ENCODE results near the gene VIL1.

The VIL1 gene

DNA sequence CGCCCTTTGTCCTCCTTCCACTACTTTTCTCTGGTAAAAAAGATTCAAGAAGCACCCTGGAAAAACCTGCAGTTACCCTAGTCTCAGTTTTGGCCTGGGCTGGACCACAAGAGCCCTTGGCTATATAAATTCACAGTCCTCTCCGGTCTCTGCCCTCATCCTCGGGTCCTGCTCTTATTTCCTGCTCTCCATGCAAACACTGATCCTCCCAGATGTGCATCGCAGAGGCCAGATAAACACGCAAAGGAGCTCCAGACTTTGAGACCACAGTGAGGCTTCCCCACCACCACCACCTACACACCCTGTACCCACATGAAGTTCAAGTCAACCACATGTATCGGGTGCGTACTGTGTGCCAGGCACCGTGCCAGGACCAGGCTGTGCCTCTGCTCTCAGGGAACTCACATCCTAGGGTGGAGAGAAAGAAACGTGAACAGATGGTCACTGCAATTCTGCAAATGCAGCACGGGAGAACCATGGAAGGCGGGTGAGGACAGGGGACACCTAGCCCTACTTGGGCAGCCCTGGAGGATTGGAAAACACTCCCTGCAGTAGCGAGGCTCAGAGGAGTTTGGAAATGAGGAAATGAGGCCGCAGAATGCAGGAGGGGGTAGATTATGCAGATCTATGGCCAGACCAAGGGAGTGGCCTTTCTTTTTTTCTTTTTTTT lies 11.8 kb upstream of the VIL1 start:
- peak; percentile 82 for DNase-seq

DNA sequence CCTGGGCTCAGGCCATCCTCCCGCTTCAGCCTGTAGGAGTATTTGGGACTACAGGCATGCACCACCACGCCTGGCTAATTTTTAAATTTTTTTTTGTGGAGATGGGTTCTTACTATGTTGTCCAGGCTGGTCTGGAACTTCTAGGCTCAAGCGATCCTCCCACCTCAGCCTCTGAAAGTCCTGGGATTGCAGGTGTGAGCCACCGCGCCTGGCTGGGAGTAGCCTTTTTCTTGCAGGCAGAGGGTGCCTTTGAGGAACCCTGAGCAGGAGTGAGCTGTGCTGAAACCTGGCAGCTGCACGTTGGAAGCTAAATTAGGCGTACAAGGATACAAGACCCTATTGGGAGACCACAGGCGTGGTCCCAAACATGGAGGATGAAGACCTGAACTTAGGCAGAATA lies 11.2 kb upstream of the VIL1 start:
- no peak for DNase-seq

DNA sequence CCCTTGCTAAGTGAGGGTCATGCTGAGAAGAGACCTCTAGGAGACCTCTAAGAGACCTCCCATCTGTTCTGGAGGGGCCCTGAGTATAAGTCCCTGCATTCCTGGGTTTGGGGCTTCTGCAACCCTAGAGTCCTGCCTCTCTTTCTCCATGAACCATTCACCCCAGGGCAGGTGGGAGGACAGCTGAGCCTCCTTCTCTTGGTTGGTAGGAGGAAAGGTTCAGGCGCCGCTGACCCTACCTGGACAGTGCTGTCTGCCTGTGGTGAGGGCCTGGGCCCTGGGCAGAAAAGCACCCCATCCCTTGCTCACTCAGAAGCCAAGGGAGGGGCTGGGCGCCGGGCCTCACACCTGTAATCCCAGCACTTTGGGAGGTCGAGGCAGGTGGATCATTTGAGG lies 604 bp upstream of the VIL1 start:
- DNase-seq: no peak

DNA sequence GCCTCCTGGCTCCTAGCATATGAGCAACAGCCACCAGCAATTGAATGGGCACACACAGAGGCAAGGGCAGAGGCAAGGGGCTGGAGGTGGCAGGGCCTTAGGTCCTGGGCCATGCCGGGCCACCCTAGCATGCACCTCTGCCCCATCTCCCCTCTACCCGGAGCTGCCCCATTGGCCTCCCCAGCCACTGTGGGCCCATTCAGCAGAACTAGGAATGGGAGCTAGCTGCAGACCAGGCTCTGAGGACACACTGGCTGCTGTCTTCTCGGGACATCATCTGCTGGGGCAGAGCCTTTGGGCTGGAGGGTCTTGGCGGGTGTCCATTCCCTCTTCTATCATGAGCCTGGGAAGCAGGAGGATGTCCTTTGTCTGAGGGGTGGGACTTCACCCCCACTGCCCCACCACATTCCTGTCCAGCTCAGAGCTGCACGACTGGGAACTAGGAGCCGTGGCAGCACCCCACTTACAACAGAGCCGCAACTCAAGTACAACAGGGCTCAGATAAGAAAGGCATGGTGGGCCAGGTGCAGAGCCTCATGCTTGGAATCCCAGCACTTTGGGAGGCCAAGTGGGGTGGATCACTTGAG lies 800 bp downstream of the VIL1 start:
- no peak for DNase-seq

DNA sequence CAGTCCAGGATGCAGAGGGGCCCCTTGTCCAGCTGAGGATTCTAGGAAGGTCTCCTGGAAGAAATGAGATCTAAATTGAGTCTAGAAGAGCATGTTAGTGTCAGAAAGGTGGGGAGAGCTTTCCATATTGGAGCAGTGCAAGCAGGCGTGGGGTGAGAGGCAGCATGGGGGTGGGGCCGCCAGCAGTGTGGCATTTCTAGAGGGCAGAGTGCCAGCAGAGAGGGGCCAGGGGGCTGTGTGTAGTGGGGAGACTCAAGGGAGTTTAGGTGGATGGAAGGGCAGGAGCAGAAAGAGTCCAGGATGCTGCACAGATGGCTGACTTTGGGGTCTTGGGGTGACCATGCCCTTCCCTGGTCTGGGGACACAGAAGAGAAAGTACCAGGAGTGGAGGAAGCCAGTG lies 2.1 kb downstream of the VIL1 start:
- no peak for DNase-seq

DNA sequence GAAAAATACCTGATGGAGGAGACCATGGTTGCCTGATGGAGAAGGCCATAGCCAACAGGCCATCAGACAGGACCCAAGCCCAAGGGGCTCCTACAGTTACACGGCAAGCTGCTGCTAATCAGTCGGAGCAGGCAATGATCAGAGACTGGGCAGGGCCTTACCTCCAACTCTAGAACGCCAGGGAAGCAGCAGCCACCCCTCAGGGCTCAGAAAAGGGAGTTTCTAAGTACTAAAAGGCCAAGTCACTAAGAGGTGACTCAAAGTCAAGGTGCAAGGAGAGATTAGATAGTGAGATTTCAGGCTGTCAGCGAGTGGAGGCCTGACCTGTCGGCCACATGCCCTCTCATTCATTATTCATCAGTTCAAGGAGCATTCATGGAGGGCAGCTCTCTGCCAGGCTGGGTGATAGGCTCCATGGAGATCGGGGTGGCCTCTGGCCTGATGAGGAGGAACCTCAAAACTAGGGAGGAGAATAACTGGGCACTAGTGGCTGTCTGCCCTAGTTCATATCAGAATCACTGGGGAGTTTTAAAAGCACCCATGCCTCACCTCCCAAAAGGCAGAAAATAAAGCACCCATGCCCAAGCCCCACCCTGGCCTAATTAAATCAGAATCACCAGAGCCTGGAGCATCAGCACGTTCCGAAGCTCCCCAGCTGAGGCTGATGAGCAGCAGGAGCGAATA lies 3.6 kb downstream of the VIL1 start:
- no peak for DNase-seq

DNA sequence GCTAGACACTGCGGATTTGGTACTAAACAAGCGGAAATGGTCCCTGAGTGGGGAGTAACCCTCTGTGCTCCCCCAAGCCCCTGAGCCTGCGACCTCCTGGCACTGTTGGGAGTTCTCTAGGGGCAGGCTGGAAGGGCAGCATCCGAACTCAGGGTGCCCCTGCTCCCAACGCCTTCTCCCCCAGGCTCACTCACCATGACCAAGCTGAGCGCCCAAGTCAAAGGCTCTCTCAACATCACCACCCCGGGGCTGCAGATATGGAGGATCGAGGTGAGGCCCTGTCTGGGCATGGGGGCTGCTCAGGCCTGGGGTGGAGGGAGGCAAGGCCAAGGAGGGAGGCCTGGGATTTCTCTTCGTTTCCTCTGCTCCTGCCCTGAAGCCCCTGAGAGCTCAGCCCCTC lies 4.7 kb downstream of the VIL1 start:
- DNase-seq: no peak

DNA sequence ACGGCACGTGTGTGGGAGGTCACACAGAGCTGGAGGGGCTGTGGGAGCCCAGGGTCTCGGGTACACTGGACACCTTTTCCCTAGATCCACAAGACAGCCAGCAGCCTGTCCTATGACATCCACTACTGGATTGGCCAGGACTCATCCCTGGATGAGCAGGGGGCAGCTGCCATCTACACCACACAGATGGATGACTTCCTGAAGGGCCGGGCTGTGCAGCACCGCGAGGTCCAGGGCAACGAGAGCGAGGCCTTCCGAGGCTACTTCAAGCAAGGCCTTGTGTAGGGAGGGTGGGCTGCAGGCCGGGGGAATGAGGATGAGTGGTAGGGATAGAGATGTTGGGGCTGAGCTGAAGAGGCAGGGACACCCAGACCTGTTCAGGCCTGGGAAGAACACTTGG lies 6.6 kb downstream of the VIL1 start:
- no peak for DNase-seq

DNA sequence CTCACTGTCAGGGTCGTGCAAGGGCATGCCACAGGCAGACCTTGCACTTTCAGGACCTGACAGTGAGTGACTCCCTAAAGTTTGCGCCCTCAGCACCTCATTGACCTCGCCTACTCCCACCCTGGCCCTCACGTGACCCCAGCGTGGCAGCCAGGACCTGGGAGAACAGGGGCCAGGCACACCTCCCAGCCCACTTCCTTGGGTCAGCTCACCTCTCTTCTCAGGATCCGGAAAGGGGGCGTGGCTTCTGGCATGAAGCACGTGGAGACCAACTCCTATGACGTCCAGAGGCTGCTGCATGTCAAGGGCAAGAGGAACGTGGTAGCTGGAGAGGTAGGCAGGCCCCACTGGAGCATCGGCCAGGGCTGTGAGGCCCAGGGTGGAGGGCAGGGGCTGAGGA lies 8.8 kb downstream of the VIL1 start:
- DNase-seq: no peak

DNA sequence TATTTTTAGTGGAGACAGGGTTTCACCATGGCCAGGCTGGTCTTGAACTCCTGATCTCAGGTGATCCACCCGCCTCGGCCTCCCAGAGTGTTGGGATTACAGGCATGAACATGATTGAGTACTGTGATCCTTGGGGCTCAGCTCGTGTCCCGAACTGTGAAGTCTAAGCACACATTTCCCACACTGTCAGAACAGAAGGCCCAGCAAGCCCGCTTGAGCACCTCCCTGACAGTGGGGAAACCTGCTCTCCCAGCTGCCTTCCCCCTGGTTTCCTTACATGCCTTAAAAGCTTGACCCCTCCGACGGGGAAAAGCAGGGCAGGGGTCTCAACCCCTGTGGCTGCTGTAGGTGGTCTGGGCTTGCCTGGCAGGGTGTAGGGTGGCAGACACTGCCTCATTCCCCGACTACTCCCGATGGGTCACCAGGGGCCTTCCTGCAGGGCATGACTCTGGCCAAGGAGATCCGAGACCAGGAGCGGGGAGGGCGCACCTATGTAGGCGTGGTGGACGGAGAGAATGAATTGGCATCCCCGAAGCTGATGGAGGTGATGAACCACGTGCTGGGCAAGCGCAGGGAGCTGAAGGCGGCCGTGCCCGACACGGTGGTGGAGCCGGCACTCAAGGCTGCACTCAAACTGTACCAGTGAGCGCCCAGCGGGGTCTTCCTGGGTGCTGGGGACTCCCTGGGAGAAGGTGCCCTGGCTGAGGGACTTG lies 10.1 kb downstream of the VIL1 start:
- no peak for DNase-seq

DNA sequence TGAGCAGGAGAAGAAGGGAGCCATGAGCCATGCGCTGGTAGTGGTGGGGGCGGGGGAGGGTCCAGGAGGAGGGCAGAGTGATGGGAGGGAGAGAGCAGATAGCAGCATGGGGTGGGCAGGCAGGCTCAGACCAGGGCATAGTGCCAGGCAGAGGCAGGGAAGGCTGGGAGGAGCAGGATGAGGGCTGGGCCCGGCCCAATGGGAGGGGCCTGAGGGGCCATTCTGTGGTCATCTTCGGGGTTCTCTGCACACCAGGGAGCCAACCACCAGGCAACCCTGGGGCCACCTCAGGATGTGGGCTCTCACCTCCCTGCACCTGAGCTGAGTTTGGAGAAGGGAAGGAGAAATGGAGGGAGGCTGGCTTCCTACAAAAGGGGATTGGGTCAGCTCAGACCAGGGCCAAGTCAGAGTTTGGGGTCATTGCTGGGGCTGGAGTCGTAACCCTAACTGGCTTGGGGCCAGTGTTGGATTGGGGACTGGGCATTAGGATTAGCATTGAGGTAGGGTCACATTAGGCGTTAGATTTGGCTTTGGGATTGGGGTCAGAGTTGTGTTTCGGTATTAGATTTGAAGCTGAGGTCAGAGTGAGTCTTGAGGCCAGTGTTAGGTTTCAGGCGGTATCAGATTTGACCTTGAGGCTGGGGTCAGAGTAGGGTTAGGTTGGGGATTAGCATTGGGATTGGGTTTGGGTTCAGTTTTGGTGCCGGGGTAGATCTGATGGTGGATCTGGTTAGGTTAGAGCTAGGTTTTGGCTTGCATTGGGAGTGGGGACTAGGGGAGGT lies 11.2 kb downstream of the VIL1 start:
- DNase-seq: no peak

DNA sequence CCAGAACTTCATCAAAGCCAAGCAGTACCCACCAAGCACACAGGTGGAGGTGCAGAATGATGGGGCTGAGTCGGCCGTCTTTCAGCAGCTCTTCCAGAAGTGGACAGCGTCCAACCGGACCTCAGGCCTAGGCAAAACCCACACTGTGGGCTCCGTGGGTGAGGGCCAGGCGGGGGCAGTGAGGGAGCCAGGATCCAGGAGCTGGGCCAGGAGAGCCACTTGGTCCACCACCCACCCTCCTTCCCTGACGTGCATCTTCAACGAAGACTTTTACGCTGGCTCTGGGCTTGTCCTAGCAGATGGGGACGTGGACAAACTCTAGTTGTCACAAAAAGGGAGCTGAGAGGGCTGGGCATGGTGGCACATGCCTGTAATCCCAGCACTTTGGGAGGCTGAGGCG lies 11.8 kb downstream of the VIL1 start:
- no peak for DNase-seq

DNA sequence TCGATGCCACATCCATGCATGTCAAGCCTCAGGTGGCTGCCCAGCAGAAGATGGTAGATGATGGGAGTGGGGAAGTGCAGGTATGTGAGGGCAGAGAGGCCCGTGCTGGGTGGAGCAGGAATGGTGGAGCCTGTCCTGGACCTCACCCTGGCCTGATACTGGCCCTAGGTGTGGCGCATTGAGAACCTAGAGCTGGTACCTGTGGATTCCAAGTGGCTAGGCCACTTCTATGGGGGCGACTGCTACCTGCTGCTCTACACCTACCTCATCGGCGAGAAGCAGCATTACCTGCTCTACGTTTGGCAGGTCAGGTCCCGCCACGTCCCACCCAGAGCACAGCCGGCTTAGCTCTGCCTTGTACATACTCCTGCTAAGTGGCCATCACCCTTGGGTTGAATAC lies 13.0 kb downstream of the VIL1 start:
- DNase-seq: no peak

DNA sequence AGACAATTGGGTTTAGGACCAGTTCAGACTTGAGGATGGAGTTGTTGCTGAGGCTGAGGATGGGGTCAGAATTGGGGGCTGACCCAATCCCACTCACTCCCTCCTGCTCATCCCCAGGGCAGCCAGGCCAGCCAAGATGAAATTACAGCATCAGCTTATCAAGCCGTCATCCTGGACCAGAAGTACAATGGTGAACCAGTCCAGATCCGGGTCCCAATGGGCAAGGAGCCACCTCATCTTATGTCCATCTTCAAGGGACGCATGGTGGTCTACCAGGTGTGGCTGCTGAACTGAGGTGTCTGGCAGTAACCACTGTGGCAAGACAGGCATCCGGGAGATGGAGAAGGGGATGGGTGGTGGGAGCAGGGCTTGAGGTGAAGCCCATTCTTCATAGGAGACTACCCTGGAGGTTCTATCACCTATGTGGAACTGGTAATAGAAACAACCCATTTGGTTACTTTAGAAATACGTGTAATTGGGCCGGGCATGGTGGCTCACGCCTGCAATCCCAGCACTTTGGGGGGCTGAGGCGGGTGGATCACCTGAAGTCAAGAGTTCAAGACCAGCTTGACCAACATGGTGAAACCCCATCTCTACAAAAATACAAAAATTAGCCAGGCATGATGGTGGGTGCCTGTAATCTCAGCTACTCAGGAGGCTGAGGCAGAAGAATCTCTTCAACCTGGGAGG lies 13.9 kb downstream of the VIL1 start:
- DNase-seq: no peak

DNA sequence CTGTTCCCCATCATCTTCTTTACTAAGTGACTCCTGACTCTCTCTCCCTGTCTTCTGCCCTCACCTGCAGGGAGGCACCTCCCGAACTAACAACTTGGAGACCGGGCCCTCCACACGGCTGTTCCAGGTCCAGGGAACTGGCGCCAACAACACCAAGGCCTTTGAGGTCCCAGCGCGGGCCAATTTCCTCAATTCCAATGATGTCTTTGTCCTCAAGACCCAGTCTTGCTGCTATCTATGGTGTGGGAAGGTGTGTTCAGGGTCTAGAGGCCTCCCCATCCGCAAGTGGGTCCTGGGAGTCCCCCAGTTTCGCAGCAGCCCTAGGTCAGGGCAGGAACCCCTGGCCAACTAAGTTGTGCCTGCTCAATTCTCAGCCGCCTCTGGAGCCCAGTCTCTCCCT lies 15.5 kb downstream of the VIL1 start:
- DNase-seq: no peak

DNA sequence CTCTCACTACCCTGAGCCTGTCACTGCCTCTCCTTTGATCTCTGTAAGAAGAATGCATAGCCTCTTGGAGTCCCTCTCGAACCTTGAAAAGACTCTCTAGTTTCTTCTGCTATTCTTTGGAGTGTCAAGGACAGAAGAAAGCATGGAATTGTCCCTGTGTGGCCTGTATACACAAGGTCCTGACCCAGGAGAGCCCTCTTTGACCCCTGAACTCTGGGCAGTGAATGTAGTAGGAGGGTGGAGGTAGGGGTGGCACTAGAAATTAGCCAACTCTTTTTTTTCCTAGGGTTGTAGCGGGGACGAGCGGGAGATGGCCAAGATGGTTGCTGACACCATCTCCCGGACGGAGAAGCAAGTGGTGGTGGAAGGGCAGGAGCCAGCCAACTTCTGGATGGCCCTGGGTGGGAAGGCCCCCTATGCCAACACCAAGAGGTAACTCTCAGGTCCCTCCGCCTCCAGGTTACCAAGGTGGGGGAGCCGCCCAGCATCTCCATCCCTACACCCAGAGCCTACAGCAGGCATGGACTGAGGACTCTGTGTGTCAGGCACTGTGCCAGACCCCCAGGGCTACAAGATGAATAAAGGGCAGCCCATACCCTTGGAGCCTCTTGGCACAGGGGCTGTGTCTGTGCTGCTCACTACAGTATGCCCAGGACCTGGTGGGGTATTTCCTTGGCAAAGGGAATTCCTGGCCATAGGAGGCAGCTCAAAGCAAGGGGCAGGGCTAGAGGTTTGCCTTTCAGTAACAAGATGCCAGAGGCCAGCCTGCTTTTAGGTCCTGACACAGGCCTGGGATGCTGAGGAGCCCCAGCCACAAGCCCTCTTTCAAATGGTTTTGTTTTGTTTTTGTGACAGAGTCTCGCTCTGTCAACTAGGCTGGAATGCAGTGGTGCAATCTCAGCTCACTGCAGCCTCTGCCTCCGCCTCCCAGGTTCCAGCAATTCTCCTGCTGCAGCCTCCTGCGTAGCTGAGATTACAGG lies 16.4 kb downstream of the VIL1 start:
- no peak for DNase-seq

DNA sequence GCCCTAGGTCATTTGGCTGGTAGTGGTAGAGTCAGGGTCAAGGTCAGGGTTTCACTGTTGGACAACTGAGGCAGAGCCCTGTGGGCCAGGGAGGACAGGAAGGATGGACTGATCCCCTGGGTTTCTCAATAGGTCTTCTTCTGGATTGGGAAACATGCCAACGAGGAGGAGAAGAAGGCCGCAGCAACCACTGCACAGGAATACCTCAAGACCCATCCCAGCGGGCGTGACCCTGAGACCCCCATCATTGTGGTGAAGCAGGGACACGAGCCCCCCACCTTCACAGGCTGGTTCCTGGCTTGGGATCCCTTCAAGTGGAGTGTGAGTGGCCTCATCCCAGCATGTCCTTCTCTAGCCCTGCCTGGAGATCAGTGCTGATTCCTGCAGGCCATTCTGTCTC lies 18.1 kb downstream of the VIL1 start:
- no peak for DNase-seq

DNA sequence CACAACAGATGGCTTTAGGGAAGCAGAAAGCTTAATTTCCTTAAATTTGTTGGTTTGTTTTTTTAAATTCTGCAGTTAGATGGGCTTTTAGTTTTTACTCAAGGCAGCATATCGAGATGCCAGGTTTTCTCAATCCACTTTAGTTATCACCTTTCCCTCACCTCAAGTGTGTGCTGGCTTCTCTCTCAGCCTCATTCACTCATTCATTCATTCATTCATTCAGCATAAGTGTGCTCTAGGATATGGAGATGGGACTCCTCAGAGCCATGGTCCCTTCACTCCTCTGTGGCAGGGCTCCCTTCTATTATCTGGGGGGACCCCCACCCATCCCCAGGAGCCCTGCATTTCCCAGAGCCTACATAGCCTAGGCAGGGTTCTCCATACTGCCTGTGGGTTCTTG lies 19.0 kb downstream of the VIL1 start:
- DNase-seq: no peak

DNA sequence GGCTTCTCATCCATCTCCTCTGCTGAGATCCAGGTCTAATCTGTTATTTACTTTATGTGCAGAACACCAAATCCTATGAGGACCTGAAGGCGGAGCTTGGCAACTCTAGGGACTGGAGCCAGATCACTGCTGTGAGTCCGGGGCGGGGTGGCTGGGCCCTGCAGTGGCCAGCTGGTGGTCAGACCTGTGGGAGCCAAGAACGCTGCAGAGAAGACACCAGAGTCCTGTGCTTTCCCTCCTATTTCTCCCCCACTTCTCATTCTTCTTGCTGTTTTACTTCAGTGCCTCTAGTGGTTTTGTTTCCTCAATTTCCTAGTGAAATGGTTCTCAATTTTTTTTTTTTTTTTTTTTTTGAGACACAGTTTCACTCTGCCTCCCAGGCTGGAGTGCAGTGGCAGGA lies 19.7 kb downstream of the VIL1 start:
- no peak for DNase-seq

DNA sequence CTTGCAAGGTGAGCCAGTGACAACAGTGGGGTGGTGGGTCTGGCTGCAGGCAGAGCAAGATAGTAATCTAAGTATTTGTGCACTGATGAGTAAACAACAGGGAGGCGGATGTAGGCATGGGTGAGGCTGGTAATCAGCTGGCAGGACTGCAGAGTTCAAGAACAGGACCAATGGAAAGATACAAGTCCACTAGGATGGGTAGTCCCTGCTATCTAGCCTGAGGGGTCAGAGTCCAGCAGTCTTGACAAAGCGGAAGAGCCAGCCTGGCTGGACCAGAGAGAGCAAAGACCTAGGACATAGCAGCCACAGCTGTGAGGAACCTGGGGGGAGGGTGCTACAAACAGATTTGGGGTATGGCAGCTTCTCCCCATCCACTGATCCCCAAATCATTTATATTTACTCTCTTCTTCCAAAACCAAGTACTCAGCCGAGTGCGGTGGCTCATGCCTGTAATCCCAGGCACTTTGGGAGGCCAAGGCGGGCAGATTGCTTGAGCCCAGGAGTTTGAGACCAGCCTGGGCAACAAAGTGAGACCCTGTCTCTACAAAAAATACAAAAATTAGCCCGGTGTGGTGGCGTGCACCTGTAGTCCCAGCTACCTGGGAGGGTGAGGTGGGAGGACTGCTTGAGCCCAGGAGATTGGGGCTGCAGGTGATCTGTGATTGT lies 25.9 kb downstream of the VIL1 start:
- DNase-seq: no peak

DNA sequence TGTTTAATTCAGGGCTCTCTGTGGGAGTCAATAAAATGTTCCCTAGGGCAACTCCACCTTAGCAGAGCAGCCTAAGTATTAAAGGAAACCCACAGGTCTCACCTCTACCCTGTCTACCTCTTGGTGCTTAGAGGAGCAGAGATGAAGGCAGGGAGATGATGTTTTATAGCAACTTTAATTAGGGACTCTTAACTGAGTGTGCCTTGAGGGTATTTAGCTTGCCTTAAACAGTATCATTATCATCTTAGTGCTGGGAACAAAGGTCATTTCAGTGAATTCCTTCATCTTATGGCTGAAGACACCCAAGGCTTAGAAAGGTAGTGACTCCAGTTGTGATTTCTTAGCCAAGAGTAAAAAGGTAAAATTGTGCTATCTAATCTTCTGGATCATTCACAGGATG lies 26.7 kb downstream of the VIL1 start:
- DNase-seq: no peak
